HAP-1 (cell line): ENCODE data around the gene PXK.

Experiments
- DNase-seq, 2 experiments: peaks; one replicate each; pipeline ENCODE4 v3.0.0-alpha.2; 2016 to 2020; ENCODE audit warnings: low spot score in 2 of 2
- H3K27me3 ChIP-seq: fragments of 250-450 bp; sonication (Bioruptor Pico); 2 replicates; pipeline ENCODE4 v1.5.1; 2020; ENCODE audit warnings: low read depth, mild to moderate bottlenecking, moderate library complexity
- H3K36me3 ChIP-seq: fragments of 250-450 bp; sonication (Bioruptor Pico); replicated peaks from 2 replicates; pipeline ENCODE4 v1.5.1; 2020; ENCODE audit warnings: mild to moderate bottlenecking
- H3K4me1 ChIP-seq: fragments of 250-450 bp; sonication (Bioruptor Pico); 2 replicates; pipeline ENCODE4 v1.5.1; 2020; ENCODE audit warnings: mild to moderate bottlenecking
- H3K4me3 ChIP-seq: fragments of 250-450 bp; sonication (Bioruptor Pico); 2 replicates; pipeline ENCODE4 v1.5.1; 2020; ENCODE audit warnings: mild to moderate bottlenecking, moderate library complexity
- H3K9me3 ChIP-seq: fragments of 250-450 bp; sonication (Bioruptor Pico); 2 replicates; pipeline ENCODE4 v1.5.1; 2020; ENCODE audit warnings: mild to moderate bottlenecking, moderate library complexity
- in situ Hi-C: fragments of 300-500 bp; cut with MboI; formaldehyde crosslinking; loops from 3 replicates; pipeline ENCODE4 v1.14.3; 2020; ENCODE audit warnings: low sequenced_read_pairs, inconsistent platforms, mixed read lengths

Gene PXK

GRCh38 chr3:58345457-58345856, 12.8 kb downstream of the PXK start:
- Histone ChIP-seq H3K27me3 (no peaks in the 10 kb centered on the region), H3K4me3 (no peak overlapping the region), H3K9me3 (no peaks in the 10 kb centered on the region), H3K36me3 (no peaks in the 10 kb centered on the region), H3K4me1 (no peaks in the 10 kb centered on the region)
- no peak for DNase-seq
- in situ Hi-C loops: no loop called here

GRCh38 chr3:58346368-58346767, 13.7 kb downstream of the PXK start:
- DNase-seq: no peak
- H3K4me3 ChIP-seq: no peak overlapping the region
- no peaks in the 10 kb centered on the region for H3K4me1 ChIP-seq
- no peaks in the 10 kb centered on the region for H3K36me3 ChIP-seq
- no peaks in the 10 kb centered on the region for H3K27me3 ChIP-seq
- H3K9me3 ChIP-seq: no peaks in the 10 kb centered on the region
- in situ Hi-C loops: no loop called here

GRCh38 chr3:58347984-58348383, 15.3 kb downstream of the PXK start:
- in situ Hi-C loops: no loop called here
- H3K27me3 ChIP-seq: no peaks in the 10 kb centered on the region
- H3K36me3 ChIP-seq: no peaks in the 10 kb centered on the region
- H3K4me1 ChIP-seq: no peaks in the 10 kb centered on the region
- H3K4me3 ChIP-seq: no peak overlapping the region
- no peak for DNase-seq
- no peaks in the 10 kb centered on the region for H3K9me3 ChIP-seq

- no peaks in the 10 kb centered on the region for H3K4me1 ChIP-seq
- H3K36me3 ChIP-seq: no peaks in the 10 kb centered on the region
- no peaks in the 10 kb centered on the region for H3K27me3 ChIP-seq
- no peak for DNase-seq
- H3K4me3 ChIP-seq: no peak overlapping the region
- H3K9me3 ChIP-seq: no peaks in the 10 kb centered on the region
- in situ Hi-C loops: no loop called here
These were observed 17.3 kb downstream of the PXK start for GRCh38 chr3:58349792-58350626.

- no peaks in the 10 kb centered on the region for H3K4me1 ChIP-seq
- H3K36me3 ChIP-seq: no peaks in the 10 kb centered on the region
- H3K27me3 ChIP-seq: no peaks in the 10 kb centered on the region
- in situ Hi-C loops: no loop called here
- H3K4me3 ChIP-seq: no peak overlapping the region
- no peak for DNase-seq
- H3K9me3 ChIP-seq: no peaks in the 10 kb centered on the region
These were observed 17.9 kb downstream of the PXK start for GRCh38 chr3:58350627-58351013.

GRCh38 chr3:58351920-58352319, 19.2 kb downstream of the PXK start:
- Histone ChIP-seq H3K4me3 (no peak overlapping the region), H3K4me1 (no peaks in the 10 kb centered on the region), H3K27me3 (no peaks in the 10 kb centered on the region), H3K36me3 (no peaks in the 10 kb centered on the region), H3K9me3 (no peaks in the 10 kb centered on the region)
- in situ Hi-C loops: no loop called here
- peak in 1 of 2 experiments; percentile 12 for DNase-seq

- Histone ChIP-seq H3K27me3 (no peaks in the 10 kb centered on the region), H3K4me3 (no peak overlapping the region), H3K36me3 (no peaks in the 10 kb centered on the region), H3K9me3 (no peaks in the 10 kb centered on the region), H3K4me1 (no peaks in the 10 kb centered on the region)
- no peak for DNase-seq
- in situ Hi-C loops: no loop called here
These were observed 19.9 kb downstream of the PXK start for GRCh38 chr3:58352626-58353025.

GRCh38 chr3:58353722-58354553, 21.2 kb downstream of the PXK start:
- Histone ChIP-seq H3K4me1 (no peaks in the 10 kb centered on the region), H3K9me3 (no peaks in the 10 kb centered on the region), H3K27me3 (no peaks in the 10 kb centered on the region), H3K36me3 (no peaks in the 10 kb centered on the region), H3K4me3 (no peak overlapping the region)
- in situ Hi-C loops: no loop called here
- no peak for DNase-seq

GRCh38 chr3:58355179-58355578, 22.5 kb downstream of the PXK start:
- Histone ChIP-seq H3K27me3 (no peaks in the 10 kb centered on the region), H3K4me3 (no peak overlapping the region)

GRCh38 chr3:58356054-58356453, 23.4 kb downstream of the PXK start:
- no peaks in the 10 kb centered on the region for H3K4me1 ChIP-seq
- H3K27me3 ChIP-seq: no peaks in the 10 kb centered on the region
- no peaks in the 10 kb centered on the region for H3K36me3 ChIP-seq
- no peak overlapping the region for H3K4me3 ChIP-seq
- H3K9me3 ChIP-seq: no peaks in the 10 kb centered on the region
- in situ Hi-C loops: no loop called here
- no peak for DNase-seq

More at GRCh38 chr3:58355179-58355578, 22.5 kb downstream of the PXK start:
- Histone ChIP-seq H3K4me1 (no peaks in the 10 kb centered on the region), H3K9me3 (no peaks in the 10 kb centered on the region), H3K36me3 (no peaks in the 10 kb centered on the region)
- no peak for DNase-seq
- in situ Hi-C loops: no loop called here

GRCh38 chr3:58357402-58357801, 24.7 kb downstream of the PXK start:
- H3K27me3 ChIP-seq: no peaks in the 10 kb centered on the region
- no peak overlapping the region for H3K4me3 ChIP-seq
- H3K36me3 ChIP-seq: no peaks in the 10 kb centered on the region
- in situ Hi-C loops: no loop called here
- no peaks in the 10 kb centered on the region for H3K4me1 ChIP-seq
- no peaks in the 10 kb centered on the region for H3K9me3 ChIP-seq
- DNase-seq: no peak

- no peaks in the 10 kb centered on the region for H3K27me3 ChIP-seq
- DNase-seq: no peak
- no peaks in the 10 kb centered on the region for H3K36me3 ChIP-seq
- in situ Hi-C loops: no loop called here
- no peak overlapping the region for H3K4me3 ChIP-seq
- H3K4me1 ChIP-seq: no peaks in the 10 kb centered on the region
- H3K9me3 ChIP-seq: no peaks in the 10 kb centered on the region
These were observed 25.4 kb downstream of the PXK start for GRCh38 chr3:58358092-58358491.

- H3K4me1 ChIP-seq: no peaks in the 10 kb centered on the region
- no peaks in the 10 kb centered on the region for H3K27me3 ChIP-seq
- no peaks in the 10 kb centered on the region for H3K36me3 ChIP-seq
- DNase-seq: no peak
- no peaks in the 10 kb centered on the region for H3K9me3 ChIP-seq
- in situ Hi-C loops: no loop called here
- no peak overlapping the region for H3K4me3 ChIP-seq
These were observed 26.1 kb downstream of the PXK start for GRCh38 chr3:58358808-58359207.

GRCh38 chr3:58359621-58360020, 26.9 kb downstream of the PXK start:
- in situ Hi-C loops: no loop called here
- no peaks in the 10 kb centered on the region for H3K4me1 ChIP-seq
- DNase-seq: peak; percentile 26 to 33
- no peaks in the 10 kb centered on the region for H3K9me3 ChIP-seq
- no peaks in the 10 kb centered on the region for H3K27me3 ChIP-seq
- no peak overlapping the region for H3K4me3 ChIP-seq
- no peaks in the 10 kb centered on the region for H3K36me3 ChIP-seq
